Measurements from ENCODE around the gene RASGRF2.

DNA sequence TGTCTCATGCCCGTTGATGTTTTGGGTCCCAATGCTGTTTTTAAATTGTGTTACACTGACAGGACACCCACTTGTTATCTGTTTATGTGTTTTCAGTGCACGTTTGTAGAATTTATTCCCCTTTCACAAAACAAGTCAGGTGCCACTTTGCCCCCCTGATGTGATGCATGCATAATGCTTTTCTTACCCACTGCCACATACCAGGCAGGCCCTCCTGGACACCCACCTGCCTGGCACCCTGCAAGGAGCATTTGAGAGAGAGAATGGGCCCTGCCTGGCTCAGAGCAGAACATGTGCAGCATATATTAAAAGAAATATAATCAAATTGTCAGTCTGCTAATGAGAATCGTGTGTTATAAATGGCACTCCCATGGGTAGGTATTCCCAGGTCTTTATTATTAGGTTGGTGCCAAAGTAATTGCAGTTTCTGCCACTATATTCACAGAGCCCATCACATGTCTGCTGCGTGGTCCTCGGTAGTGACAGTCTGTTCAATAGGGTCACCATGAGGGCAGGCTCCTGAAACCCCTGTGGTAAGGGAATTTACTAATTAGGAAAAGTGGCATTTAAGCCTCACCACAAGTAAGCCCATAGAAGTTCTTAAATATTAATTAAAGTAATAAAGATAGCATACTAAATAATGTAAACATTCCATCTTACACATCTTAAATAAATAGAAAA is 220.8 kb downstream of the RASGRF2 start:
- TF ChIP-seq, protein P1, sequence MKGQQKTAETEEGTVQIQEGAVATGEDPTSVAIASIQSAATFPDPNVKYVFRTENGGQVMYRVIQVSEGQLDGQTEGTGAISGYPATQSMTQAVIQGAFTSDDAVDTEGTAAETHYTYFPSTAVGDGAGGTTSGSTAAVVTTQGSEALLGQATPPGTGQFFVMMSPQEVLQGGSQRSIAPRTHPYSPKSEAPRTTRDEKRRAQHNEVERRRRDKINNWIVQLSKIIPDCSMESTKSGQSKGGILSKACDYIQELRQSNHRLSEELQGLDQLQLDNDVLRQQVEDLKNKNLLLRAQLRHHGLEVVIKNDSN (IDR thresholded peaks at IDR 0.05): no peak
- TF ChIP-seq, protein P2, sequence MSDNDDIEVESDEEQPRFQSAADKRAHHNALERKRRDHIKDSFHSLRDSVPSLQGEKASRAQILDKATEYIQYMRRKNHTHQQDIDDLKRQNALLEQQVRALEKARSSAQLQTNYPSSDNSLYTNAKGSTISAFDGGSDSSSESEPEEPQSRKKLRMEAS (IDR thresholded peaks at IDR 0.05): no peak
- TF ChIP-seq YY1 (IDR thresholded peaks at IDR 0.05; ENCODE audit: low read depth): no peak
- no peak for TF ChIP-seq EGR1 (IDR thresholded peaks at IDR 0.05)
- TF ChIP-seq REST (IDR thresholded peaks at IDR 0.05; ENCODE audit: low read depth): no peak
- no peak for TF ChIP-seq EP300 (IDR thresholded peaks at IDR 0.05; ENCODE audit: borderline replicate concordance)
- no peak for TF ChIP-seq NFIC (IDR thresholded peaks at IDR 0.05)
- TF ChIP-seq TCF12 (IDR thresholded peaks at IDR 0.05; ENCODE audit: low read depth): no peak
- no peak for TF ChIP-seq CREB1 (IDR thresholded peaks at IDR 0.05; ENCODE audit: low read depth)
- no peak for TF ChIP-seq RAD21 (IDR thresholded peaks at IDR 0.05; ENCODE audit: low read depth)
- TF ChIP-seq CEBPB (IDR thresholded peaks at IDR 0.05): no peak
- TF ChIP-seq TAF1 (IDR thresholded peaks at IDR 0.05; ENCODE audit: low read depth): no peak
- no peak for TF ChIP-seq ZBTB7A (IDR thresholded peaks at IDR 0.05; ENCODE audit: low read depth)

Data from Ishikawa (cell line).